Measurements from ENCODE around the gene TET3. TPM values are rescaled to one million over a fixed set of nuclear protein-coding genes. Genes with fewer than 3 reads are reported as not detected.

Gene TET3
- total RNA-seq, 1 donor = 8.0 TPM

- H3K36me3 ChIP-seq (ENCODE audit: insufficient read depth, low read length) = no peaks in the 10 kb centered on the region
- no peak overlapping the region for H3K27ac ChIP-seq (ENCODE audit: low read depth, low read length)
- no peak for DNase-seq (ENCODE audit: insufficient read length, low spot score, missing footprints)
- no peak overlapping the region for H2AFZ ChIP-seq (ENCODE audit: low read length)
- no peak overlapping the region for H3K4me3 ChIP-seq (ENCODE audit: insufficient read depth, low read length)
- H3K79me2 ChIP-seq (ENCODE audit: insufficient read depth, low read length) = no peaks in the 10 kb centered on the region
- H3K27me3 ChIP-seq (ENCODE audit: insufficient read depth, low read length) = no peaks in the 10 kb centered on the region
- H4K20me1 ChIP-seq (ENCODE audit: insufficient read depth, low read length) = peaks cover 16% of the 10 kb centered on the region
- TF ChIP-seq CTCF (IDR thresholded peaks at IDR 0.05; ENCODE audit: extremely low read depth, low read depth, low read length) = no peak
- no peaks in the 10 kb centered on the region for H3K9me3 ChIP-seq (ENCODE audit: low read depth, low read length)
- no peak overlapping the region for H3K4me2 ChIP-seq (ENCODE audit: insufficient read depth, low read length)
- peaks cover 8% of the 10 kb centered on the region for H3K4me1 ChIP-seq (ENCODE audit: insufficient read depth, low read length)
These were observed 9.1 kb downstream of the TET3 start for GRCh38 chr2:73993778-73994177.

GRCh38 chr2:73994178-73994831, 9.6 kb downstream of the TET3 start:
- no peak overlapping the region for H2AFZ ChIP-seq (ENCODE audit: low read length)
- peaks cover 8% of the 10 kb centered on the region for H3K4me1 ChIP-seq (ENCODE audit: insufficient read depth, low read length)
- H3K27ac ChIP-seq (ENCODE audit: low read depth, low read length) = no peak overlapping the region
- no peak overlapping the region for H3K4me3 ChIP-seq (ENCODE audit: insufficient read depth, low read length)
- no peak overlapping the region for H3K4me2 ChIP-seq (ENCODE audit: insufficient read depth, low read length)
- peaks cover 16% of the 10 kb centered on the region for H4K20me1 ChIP-seq (ENCODE audit: insufficient read depth, low read length)
- H3K36me3 ChIP-seq (ENCODE audit: insufficient read depth, low read length) = no peaks in the 10 kb centered on the region
- no peaks in the 10 kb centered on the region for H3K27me3 ChIP-seq (ENCODE audit: insufficient read depth, low read length)
- DNase-seq (ENCODE audit: insufficient read length, low spot score, missing footprints) = no peak
- H3K9me3 ChIP-seq (ENCODE audit: low read depth, low read length) = no peaks in the 10 kb centered on the region
- no peak for TF ChIP-seq CTCF (IDR thresholded peaks at IDR 0.05; ENCODE audit: extremely low read depth, low read depth, low read length)
- no peaks in the 10 kb centered on the region for H3K79me2 ChIP-seq (ENCODE audit: insufficient read depth, low read length)

- Histone ChIP-seq H3K4me3 (ENCODE audit: insufficient read depth, low read length) (no peak overlapping the region), H4K20me1 (ENCODE audit: insufficient read depth, low read length) (peaks cover 27% of the 10 kb centered on the region), H3K27ac (ENCODE audit: low read depth, low read length) (no peak overlapping the region), H3K9me3 (ENCODE audit: low read depth, low read length) (no peaks in the 10 kb centered on the region), H2AFZ (ENCODE audit: low read length) (no peak overlapping the region), H3K27me3 (ENCODE audit: insufficient read depth, low read length) (no peaks in the 10 kb centered on the region), H3K79me2 (ENCODE audit: insufficient read depth, low read length) (no peaks in the 10 kb centered on the region), H3K36me3 (ENCODE audit: insufficient read depth, low read length) (no peaks in the 10 kb centered on the region), H3K4me2 (ENCODE audit: insufficient read depth, low read length) (no peak overlapping the region), H3K4me1 (ENCODE audit: insufficient read depth, low read length) (peaks cover 16% of the 10 kb centered on the region)
- no peak for DNase-seq (ENCODE audit: insufficient read length, low spot score, missing footprints)
- TF ChIP-seq CTCF (IDR thresholded peaks at IDR 0.05; ENCODE audit: extremely low read depth, low read depth, low read length) = no peak
These were observed 11.1 kb downstream of the TET3 start for GRCh38 chr2:73995810-73996209.

GRCh38 chr2:73997813-73998212, 13.1 kb downstream of the TET3 start:
- Histone ChIP-seq H3K9me3 (ENCODE audit: low read depth, low read length) (no peaks in the 10 kb centered on the region), H3K27ac (ENCODE audit: low read depth, low read length) (no peak overlapping the region), H2AFZ (ENCODE audit: low read length) (no peak overlapping the region), H3K36me3 (ENCODE audit: insufficient read depth, low read length) (no peaks in the 10 kb centered on the region), H3K4me3 (ENCODE audit: insufficient read depth, low read length) (no peak overlapping the region), H3K79me2 (ENCODE audit: insufficient read depth, low read length) (no peaks in the 10 kb centered on the region), H3K27me3 (ENCODE audit: insufficient read depth, low read length) (peaks cover 7% of the 10 kb centered on the region), H3K4me1 (ENCODE audit: insufficient read depth, low read length) (peaks cover 16% of the 10 kb centered on the region), H4K20me1 (ENCODE audit: insufficient read depth, low read length) (peaks cover 36% of the 10 kb centered on the region), H3K4me2 (ENCODE audit: insufficient read depth, low read length) (no peak overlapping the region)
- no peak for DNase-seq (ENCODE audit: insufficient read length, low spot score, missing footprints)
- no peak for TF ChIP-seq CTCF (IDR thresholded peaks at IDR 0.05; ENCODE audit: extremely low read depth, low read depth, low read length)
